Gastrocnemius medialis (tissue), 4 donors: ENCODE measurements around the gene CD46.

Source experiments
- POLR2A ChIP-seq, 2 donors: fragments of 450-650 bp; IDR thresholded peaks; one replicate each; pipeline ENCODE4 v1.6.1; 2017; ENCODE audit warnings: antibody characterized with exemption in 2 of 2, mild to moderate bottlenecking in 2 of 2, moderate library complexity in 2 of 2
- TF ChIP-seq, protein P1 (sequence below), 5 experiments: fragments of 450-650 bp in 3 of 5; fragments of 200-600 bp in 2 of 5; sonication (generic) in 2 of 5; IDR thresholded peaks in 4 of 5; conservative IDR thresholded peaks in 1 of 5; 1 replicate in 4 of 5; 2 replicates in 1 of 5; pipeline ENCODE4 v1.5.1; 2016 to 2019; ENCODE audit warnings: antibody characterized with exemption in 5 of 5, mild to moderate bottlenecking in 3 of 5, moderate library complexity in 3 of 5

DNA sequence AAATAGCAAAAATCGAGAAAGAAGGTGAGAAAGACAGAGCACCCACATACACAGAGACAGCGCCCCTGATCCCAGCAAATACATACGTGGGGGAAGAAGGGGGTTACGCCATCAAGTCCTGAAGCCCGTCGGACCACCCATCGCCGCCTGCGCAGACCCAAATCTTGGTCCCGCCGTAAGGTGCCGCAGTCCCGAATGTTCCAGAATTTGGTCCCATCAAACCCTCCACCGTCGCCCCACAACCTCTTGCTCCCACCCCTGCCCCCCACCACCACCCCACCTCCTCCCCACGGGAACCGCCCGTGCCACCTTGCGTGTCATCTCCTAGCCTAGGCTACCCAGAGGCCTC is 71.7 kb downstream of the CD46 start:
- TF ChIP-seq, protein P1, sequence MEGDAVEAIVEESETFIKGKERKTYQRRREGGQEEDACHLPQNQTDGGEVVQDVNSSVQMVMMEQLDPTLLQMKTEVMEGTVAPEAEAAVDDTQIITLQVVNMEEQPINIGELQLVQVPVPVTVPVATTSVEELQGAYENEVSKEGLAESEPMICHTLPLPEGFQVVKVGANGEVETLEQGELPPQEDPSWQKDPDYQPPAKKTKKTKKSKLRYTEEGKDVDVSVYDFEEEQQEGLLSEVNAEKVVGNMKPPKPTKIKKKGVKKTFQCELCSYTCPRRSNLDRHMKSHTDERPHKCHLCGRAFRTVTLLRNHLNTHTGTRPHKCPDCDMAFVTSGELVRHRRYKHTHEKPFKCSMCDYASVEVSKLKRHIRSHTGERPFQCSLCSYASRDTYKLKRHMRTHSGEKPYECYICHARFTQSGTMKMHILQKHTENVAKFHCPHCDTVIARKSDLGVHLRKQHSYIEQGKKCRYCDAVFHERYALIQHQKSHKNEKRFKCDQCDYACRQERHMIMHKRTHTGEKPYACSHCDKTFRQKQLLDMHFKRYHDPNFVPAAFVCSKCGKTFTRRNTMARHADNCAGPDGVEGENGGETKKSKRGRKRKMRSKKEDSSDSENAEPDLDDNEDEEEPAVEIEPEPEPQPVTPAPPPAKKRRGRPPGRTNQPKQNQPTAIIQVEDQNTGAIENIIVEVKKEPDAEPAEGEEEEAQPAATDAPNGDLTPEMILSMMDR (IDR thresholded peaks at IDR 0.05 in 4 of 5, conservative IDR thresholded peaks at IDR 0.05 in 1 of 5), result no peak
- TF ChIP-seq POLR2A (IDR thresholded peaks at IDR 0.05), result no peak
